ENCODE results near the gene TTC21A. TPM values are rescaled to one million over a fixed set of nuclear protein-coding genes. Genes with fewer than 3 reads are reported as not detected.
A peak's percentile ranks its signal among the peaks of the same experiment; 100 is the strongest.

Gene TTC21A
- total and polyA plus RNA-seq, 2 experiments from 2014 or later = 3.7 to 6.5 TPM

- Histone ChIP-seq H3K36me3 (replicated peaks; ENCODE audit: insufficient read depth, low read depth) (peaks cover 10% of the 10 kb centered on the region), H2AFZ (no peak overlapping the region), H3K9me3 (ENCODE audit: low read depth) (no peaks in the 10 kb centered on the region), H3K27ac (peak overlapping the region; percentile 100), H3K4me3 (no peak overlapping the region), H3K4me1 (ENCODE audit: insufficient read depth) (peaks cover 64% of the 10 kb centered on the region), H3K4me2 (peak overlapping the region; percentile 95), H3K9me2 (replicated peaks; ENCODE audit: insufficient read depth) (no peaks in the 10 kb centered on the region), H4K20me1 (ENCODE audit: insufficient read depth, poor library complexity, severe bottlenecking) (peaks cover 81% of the 10 kb centered on the region), H3K27me3 (no peaks in the 10 kb centered on the region), H3K79me2 (peaks cover 89% of the 10 kb centered on the region)
- TF ChIP-seq EZH2 (IDR thresholded peaks at IDR 0.05; ENCODE audit: borderline replicate concordance) (no peak), EZH2phosphoT487 (IDR thresholded peaks at IDR 0.05; ENCODE audit: low read depth, severe bottlenecking, unreplicated experiment) (no peak), CTCF (IDR thresholded peaks at IDR 0.05; ENCODE audit: poor library complexity) (no peak)
- WGBS (ENCODE audit: low lambda C conversion rate, missing lambda C conversion rate) = 76% methylated on average over 11 of the region's 11 CpGs
- peak; percentile 28 for DNase-seq (ENCODE audit: low spot score)
Measured at GRCh38 chr3:39146083-39146501, 38.6 kb downstream of the TTC21A start.

- peak; percentile 85 for DNase-seq (ENCODE audit: low spot score)
- Histone ChIP-seq H3K27ac (peak overlapping the region; percentile 100), H3K4me3 (no peak overlapping the region), H3K9me3 (ENCODE audit: low read depth) (no peaks in the 10 kb centered on the region), H3K27me3 (no peaks in the 10 kb centered on the region), H3K4me1 (ENCODE audit: insufficient read depth) (peaks cover 64% of the 10 kb centered on the region), H3K36me3 (replicated peaks; ENCODE audit: insufficient read depth, low read depth) (peaks cover 10% of the 10 kb centered on the region), H3K4me2 (peak overlapping the region; percentile 95), H2AFZ (no peak overlapping the region), H3K79me2 (peaks cover 94% of the 10 kb centered on the region), H4K20me1 (ENCODE audit: insufficient read depth, poor library complexity, severe bottlenecking) (peaks cover 87% of the 10 kb centered on the region), H3K9me2 (replicated peaks; ENCODE audit: insufficient read depth) (no peaks in the 10 kb centered on the region)
- 30% methylated on average over 15 of the region's 15 CpGs for WGBS (ENCODE audit: low lambda C conversion rate, missing lambda C conversion rate)
- TF ChIP-seq CTCF (IDR thresholded peaks at IDR 0.05; ENCODE audit: poor library complexity) (no peak), EZH2 (IDR thresholded peaks at IDR 0.05; ENCODE audit: borderline replicate concordance) (no peak), EZH2phosphoT487 (IDR thresholded peaks at IDR 0.05; ENCODE audit: low read depth, severe bottlenecking, unreplicated experiment) (no peak)
Measured at GRCh38 chr3:39146611-39147591, 39.4 kb downstream of the TTC21A start.

DNA sequence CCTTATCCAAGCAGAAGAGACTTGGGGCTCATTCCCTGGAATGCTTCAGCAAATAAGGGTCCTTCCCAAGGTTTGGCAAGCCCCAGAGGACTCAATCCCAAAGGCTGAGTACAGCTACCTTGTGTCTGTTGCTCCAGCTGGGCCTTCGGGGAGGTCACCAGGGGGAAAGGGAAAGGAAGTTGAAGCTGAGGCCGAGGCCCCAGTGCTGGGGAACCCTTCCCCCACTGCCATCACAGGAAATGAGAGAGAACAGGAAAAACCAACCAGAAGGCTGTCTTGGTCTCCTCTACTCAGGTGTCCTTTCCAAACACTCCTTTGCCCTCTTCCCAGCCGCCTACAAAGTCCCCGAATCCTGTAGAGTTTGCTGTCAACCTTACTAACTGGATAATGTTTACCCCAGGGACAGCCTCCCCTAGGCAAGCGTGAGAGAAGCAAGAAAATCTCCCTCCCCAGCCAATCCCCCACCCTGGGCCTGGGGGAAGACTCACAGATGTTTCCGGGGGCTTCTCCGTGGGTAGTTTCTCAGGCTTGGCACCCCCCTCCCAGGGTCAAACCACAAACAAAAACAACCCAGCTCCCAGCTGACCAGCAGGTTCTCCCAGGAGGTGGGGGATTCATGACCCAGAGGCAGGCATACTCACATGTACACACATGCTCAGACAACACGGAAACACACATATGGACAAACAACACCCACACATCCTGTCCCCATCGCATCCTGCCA lies 40.4 kb downstream of the TTC21A start:
- no peaks in the 10 kb centered on the region for H3K27me3 ChIP-seq
- peaks cover 59% of the 10 kb centered on the region for H3K4me1 ChIP-seq (ENCODE audit: insufficient read depth)
- WGBS (ENCODE audit: low lambda C conversion rate, missing lambda C conversion rate) = 34% methylated on average over 8 of the region's 9 CpGs
- no peaks in the 10 kb centered on the region for H3K9me2 ChIP-seq (replicated peaks; ENCODE audit: insufficient read depth)
- H3K4me2 ChIP-seq = peak overlapping the region; percentile 95
- TF ChIP-seq EZH2 (IDR thresholded peaks at IDR 0.05; ENCODE audit: borderline replicate concordance) = no peak
- peaks cover 93% of the 10 kb centered on the region for H3K79me2 ChIP-seq
- peak; percentile 63 for DNase-seq (ENCODE audit: low spot score)
- peak overlapping the region; percentile 100 for H3K27ac ChIP-seq
- H3K36me3 ChIP-seq (replicated peaks; ENCODE audit: insufficient read depth, low read depth) = peaks cover 10% of the 10 kb centered on the region
- no peak overlapping the region for H2AFZ ChIP-seq
- H4K20me1 ChIP-seq (ENCODE audit: insufficient read depth, poor library complexity, severe bottlenecking) = peaks cover 83% of the 10 kb centered on the region
- no peaks in the 10 kb centered on the region for H3K9me3 ChIP-seq (ENCODE audit: low read depth)
- H3K4me3 ChIP-seq = no peak overlapping the region

All from hepatocyte (in vitro differentiated cells).